Endothelial cell of umbilical vein (primary cell): ENCODE measurements around the gene RAB8B. TPM values are rescaled to one million over a fixed set of nuclear protein-coding genes. Genes with fewer than 3 reads are reported as not detected.

Experiments used
- BruUV-seq: library from RNA; stranded (reverse); fragments of 400-500 nt; replicated peaks from 2 replicates; lab custom pipeline; 2021; lab: Mats Ljungman, UMichigan
- CTCF ChIA-PET: fragments of 300-600, 350-600 bp; sonication (Branson Sonifier 250); formaldehyde crosslinking; loops from one replicate; lab custom pipeline; 2021; ENCODE audit warnings: antibody characterized with exemption, inconsistent platforms; lab: Charles Lee
- POLR2A ChIA-PET: fragments of 300-600, 350-600 bp; sonication (Branson Sonifier 250); formaldehyde crosslinking; loops from one replicate; lab custom pipeline; 2021; ENCODE audit warnings: antibody characterized with exemption, inconsistent platforms; lab: Charles Lee
- DNase-seq: peaks from one replicate; pipeline ENCODE4 v3.0.0-alpha.2; 2011; ENCODE audit warnings: low read depth, low spot score
- FAIRE-seq: peaks from 2 replicates; lab custom pipeline; 2011; peaks lifted over from hg19 to GRCh38; lab: Jason Lieb, UNC
- H2AFZ ChIP-seq: 2 replicates; pipeline ENCODE4 v1.6.0; 2012; ENCODE audit warnings: low read depth, low read length, control low read depth, inconsistent platforms
- H3K27ac ChIP-seq: 2 replicates; pipeline ENCODE4 v1.5.1; 2011; ENCODE audit warnings: low read depth, mild to moderate bottlenecking, control low read depth, low read length, moderate library complexity; ENCODE audit not compliant: insufficient read depth
- H3K27me3 ChIP-seq, 2 experiments: 2 replicates each; pipeline versions ENCODE4 v1.6.0 to v1.6.1; 2011; ENCODE audit warnings: low read length in 2 of 2, mixed read lengths in 1 of 2; ENCODE audit not compliant: control insufficient read depth in 2 of 2, insufficient read depth in 2 of 2
- H3K36me3 ChIP-seq, 2 experiments: 2 replicates in 1 of 2; 3 replicates in 1 of 2; pipeline ENCODE4 v1.5.1; 2011; ENCODE audit warnings: low read length in 2 of 2, mild to moderate bottlenecking in 1 of 2, moderate library complexity in 1 of 2; ENCODE audit not compliant: control insufficient read depth in 2 of 2, insufficient read depth in 2 of 2; ENCODE audit errors: extremely low read depth in 1 of 2
- H3K4me1 ChIP-seq: 3 replicates; pipeline ENCODE4 v1.5.1; 2011; ENCODE audit warnings: mild to moderate bottlenecking, low read length; ENCODE audit not compliant: control insufficient read depth, insufficient read depth; ENCODE audit errors: extremely low read depth
- H3K4me2 ChIP-seq: 2 replicates; pipeline ENCODE4 v1.6.1; 2011; ENCODE audit warnings: low read length, control low read depth, mixed read lengths; ENCODE audit not compliant: insufficient read depth
- H3K4me3 ChIP-seq, 3 experiments: fragments of 200-600 bp in 1 of 3; sonication (generic), shearing (Covaris generic) in 1 of 3; replicated peaks in 1 of 3; 2 replicates each; pipeline ENCODE4 v1.5.1; 2011 to 2016; ENCODE audit warnings: control low read depth in 3 of 3, low read length in 3 of 3, mild to moderate bottlenecking in 2 of 3, inconsistent platforms in 1 of 3, low read depth in 1 of 3, moderate library complexity in 1 of 3; ENCODE audit not compliant: insufficient read depth in 1 of 3
- H3K79me2 ChIP-seq: 2 replicates; pipeline ENCODE4 v1.6.0; 2012; ENCODE audit warnings: low read length, inconsistent platforms; ENCODE audit not compliant: control insufficient read depth, insufficient read depth
- H3K9ac ChIP-seq: replicated peaks from 2 replicates; pipeline ENCODE3; 2011; ENCODE audit warnings: low read length, control low read depth; ENCODE audit not compliant: insufficient read depth; ENCODE audit errors: extremely low read depth
- H3K9me1 ChIP-seq: replicated peaks from 3 replicates; pipeline ENCODE4 v1.6.0; 2011; ENCODE audit warnings: mild to moderate bottlenecking, low read length; ENCODE audit not compliant: control insufficient read depth, insufficient read depth; ENCODE audit errors: extremely low read depth
- H3K9me3 ChIP-seq: replicated peaks from 2 replicates; pipeline ENCODE4 v1.5.1; 2012; ENCODE audit warnings: low read length, inconsistent platforms; ENCODE audit not compliant: control insufficient read depth, insufficient read depth
- H4K20me1 ChIP-seq: replicated peaks from 2 replicates; pipeline ENCODE3; 2011; ENCODE audit warnings: mild to moderate bottlenecking, low read length; ENCODE audit not compliant: control insufficient read depth, insufficient read depth; ENCODE audit errors: extremely low read depth
- CTCF ChIP-seq, 2 donors: IDR thresholded peaks; 1 replicate in 1 of 2; 2 replicates in 1 of 2; pipeline ENCODE4 v1.5.1; 2011; ENCODE audit warnings: low read length in 2 of 2, mild to moderate bottlenecking in 2 of 2, moderate library complexity in 2 of 2, control low read depth in 1 of 2, inconsistent platforms in 1 of 2, low read depth in 1 of 2; ENCODE audit not compliant: insufficient read depth in 1 of 2; ENCODE audit errors: extremely low read depth in 1 of 2
- EZH2 ChIP-seq: IDR thresholded peaks from 2 replicates; pipeline ENCODE4 v1.6.1; 2012; ENCODE audit warnings: borderline replicate concordance, low read depth, mild to moderate bottlenecking, moderate library complexity, low read length, inconsistent platforms; ENCODE audit not compliant: severe bottlenecking
- FOS ChIP-seq: IDR thresholded peaks from 2 replicates; pipeline ENCODE4 v1.6.1; 2011; ENCODE audit warnings: mild to moderate bottlenecking, low read length, moderate library complexity, borderline replicate concordance; ENCODE audit not compliant: insufficient read depth
- GATA2 ChIP-seq: IDR thresholded peaks from 2 replicates; pipeline ENCODE4 v1.7.0; 2011; ENCODE audit warnings: low read depth, mild to moderate bottlenecking, moderate library complexity, mixed read lengths, low read length; ENCODE audit not compliant: insufficient read length, insufficient read depth
- JUN ChIP-seq: IDR thresholded peaks from 2 replicates; pipeline ENCODE4 v1.6.1; 2011; ENCODE audit warnings: borderline replicate concordance, low read depth; ENCODE audit not compliant: insufficient read length, insufficient read depth
- MAX ChIP-seq: IDR thresholded peaks from 2 replicates; pipeline ENCODE4 v1.6.1; 2011; ENCODE audit not compliant: insufficient read depth, insufficient read length
- MYC ChIP-seq: IDR thresholded peaks from one replicate; pipeline ENCODE4 v1.6.1; 2011; ENCODE audit warnings: mild to moderate bottlenecking, low read depth, low read length
- POLR2A ChIP-seq: IDR thresholded peaks from 2 replicates; pipeline ENCODE4 v1.6.1; 2012; ENCODE audit warnings: low read depth, mild to moderate bottlenecking, control low read depth, low read length
- POLR2AphosphoS5 ChIP-seq: IDR thresholded peaks from 2 replicates; pipeline ENCODE4 v1.6.1; 2012; ENCODE audit warnings: low read depth, mild to moderate bottlenecking, control low read depth, low read length, moderate library complexity; ENCODE audit not compliant: insufficient read depth
- dilution Hi-C: fragments of 300-500 bp; cut with MboI; formaldehyde crosslinking; loops from one replicate; pipeline ENCODE4 v1.15.0; 2019; ENCODE audit warnings: low sequenced_read_pairs; ENCODE audit not compliant: extremely low pct_ligation_motif_present
- intact Hi-C: fragments of 100-400 bp; cut with micrococcal nuclease; formaldehyde crosslinking; loops from one replicate; pipeline ENCODE4 v1.10.0; 2022
- polyA plus RNA-seq, 4 experiments: library from polyadenylated mRNA; depleted of rRNA in 3 of 4; stranded (reverse) in 3 of 4; unstranded in 1 of 4; fragments of >200 nt; gene quantifications; 2 replicates each; pipeline versions ENCODE4 v1.2.1 to v1.2.3, GENCODE V29; 2011 to 2012; ENCODE audit warnings: missing spikeins in 1 of 4
- total RNA-seq: library from RNA; stranded (reverse); gene quantifications from 2 replicates; pipeline ENCODE4 v1.2.3, GENCODE V29; 2021

The RAB8B gene
- total and polyA plus RNA-seq, 2 donors (not counting 3 experiments of a cell fraction or from before 2014, with no cell fraction given) = 10.4 to 52.5 TPM

GRCh38 chr15:63299943-63300575 is 110.7 kb downstream of the RAB8B start:
- DNase-seq = no peak

More at GRCh38 chr15:63299943-63300575, 110.7 kb downstream of the RAB8B start:
- Histone ChIP-seq H3K9ac (no peak overlapping the region), H3K27ac (no peak overlapping the region), H3K9me1 (no peaks in the 10 kb centered on the region), H3K79me2 (no peaks in the 10 kb centered on the region), H2AFZ (no peak overlapping the region), H3K4me1 (no peaks in the 10 kb centered on the region), H3K9me3 (no peaks in the 10 kb centered on the region), H3K36me3 (peaks cover 0 to 6% of the 10 kb centered on the region in 2 experiments), H3K4me2 (no peak overlapping the region), H3K27me3 (no peaks in the 10 kb centered on the region), H3K4me3 (no peak overlapping the region), H4K20me1 (no peaks in the 10 kb centered on the region)
- dilution Hi-C loops (no loop called here), intact Hi-C loops (no loop called here)
- CTCF ChIA-PET = no interaction called here
- no TSS peak for BruUV-seq
- no peak for FAIRE-seq
- TF ChIP-seq GATA2 (no peak), MYC (no peak), CTCF (IDR thresholded peaks at IDR 0.05; ENCODE audit: extremely low read depth in 1 of 2, insufficient read depth in 1 of 2, low read depth in 1 of 2, low read length in 2 of 2) (no peak), JUN (no peak), FOS (no peak), EZH2 (no peak), POLR2A (no peak), MAX (no peak), POLR2AphosphoS5 (no peak)
- POLR2A ChIA-PET = no interaction called here
